Activated naive CD8-positive, alpha-beta T cell treated with anti-CD3 and anti-CD28 coated beads, Interleukin-2, amount 10 ng/mL, durations not matched to agents 7 days and 5 days (primary cell): ENCODE measurements around the gene EDRF1. TPM values are rescaled to one million over a fixed set of nuclear protein-coding genes. Genes with fewer than 3 reads are reported as not detected.

ENCODE experiments used
- ATAC-seq: fragments of 150-1000 bp; cut with Tn5 transposase; one replicate; pipeline ENCODE4 v1.10.0; 2021; ENCODE audit warnings: low read depth, moderate library complexity
- POLR2A ChIA-PET: fragments of 350-600 bp; sonication (Branson Sonifier 250); formaldehyde crosslinking; loops from one replicate; lab custom pipeline; 2021; ENCODE audit warnings: antibody characterized with exemption; lab: Charles Lee
- DNase-seq: peaks from one replicate; pipeline ENCODE4 v3.0.0; 2021
- H3K27ac Mint-ChIP-seq: one replicate; pipeline ENCODE4 v1.8.0; 2022; ENCODE audit warnings: mild to moderate bottlenecking, mixed read lengths
- H3K27me3 Mint-ChIP-seq: one replicate; pipeline ENCODE4 v1.8.0; 2022; ENCODE audit warnings: mild to moderate bottlenecking, moderate library complexity, mixed read lengths
- H3K36me3 Mint-ChIP-seq: one replicate; pipeline ENCODE4 v1.8.0; 2021; ENCODE audit warnings: mild to moderate bottlenecking, mixed read lengths
- H3K4me1 Mint-ChIP-seq: one replicate; pipeline ENCODE4 v1.8.0; 2021; ENCODE audit warnings: mixed read lengths
- H3K4me3 Mint-ChIP-seq: one replicate; pipeline ENCODE4 v1.8.0; 2022; ENCODE audit warnings: mild to moderate bottlenecking, moderate library complexity, mixed read lengths
- H3K9me3 Mint-ChIP-seq: one replicate; pipeline ENCODE4 v1.8.0; 2021; ENCODE audit warnings: mixed read lengths
- total RNA-seq, 2 experiments: library from RNA; stranded (reverse); gene quantifications; one replicate each; pipeline ENCODE4 v1.2.3, GENCODE V29; 2021

The EDRF1 gene
- total RNA-seq, 2 experiments from 2014 or later: 43.9 to 45.8 TPM

DNA sequence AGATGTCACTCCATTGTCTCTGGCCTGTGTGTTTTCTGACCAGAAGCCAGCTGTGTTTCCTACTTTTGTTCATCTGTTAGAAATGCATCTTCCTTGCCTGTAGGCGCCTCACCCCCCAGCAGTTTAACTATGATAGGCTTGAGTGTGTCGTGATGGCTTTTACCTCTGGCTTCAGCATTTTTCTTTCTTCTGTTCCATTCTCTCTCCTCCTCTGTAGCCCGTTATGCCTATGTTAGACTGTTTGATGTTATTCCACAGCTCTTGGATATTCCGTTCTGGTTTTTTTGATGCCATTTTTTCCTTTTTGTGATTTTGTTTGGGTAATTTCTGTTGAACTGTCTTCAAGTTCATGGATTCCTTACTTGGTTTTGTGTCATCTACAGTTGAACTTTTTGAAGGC, 38.2 kb downstream of the EDRF1 start:
- POLR2A ChIA-PET: no interaction called here

DNA sequence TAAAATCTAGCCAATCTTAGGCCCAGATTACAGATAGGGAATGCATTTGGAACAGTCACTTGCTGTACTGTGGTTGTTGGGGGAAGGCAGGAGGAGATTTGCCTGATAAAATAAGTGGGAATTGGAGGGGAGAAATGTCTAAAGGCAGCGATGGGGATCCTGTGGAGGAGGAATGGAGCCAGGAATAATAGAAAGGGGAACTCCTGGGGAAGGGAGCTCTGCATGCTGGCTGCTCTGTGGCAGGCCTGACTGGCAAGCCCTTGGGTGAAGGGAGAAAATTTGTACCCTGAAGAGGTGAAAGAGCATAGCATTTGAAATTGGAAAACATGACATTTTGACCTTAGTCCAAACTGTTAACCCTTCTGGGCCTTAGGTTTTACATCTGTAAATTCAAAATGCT, 42.5 kb downstream of the EDRF1 start:
- H3K27me3 Mint-ChIP-seq: no peaks in the 10 kb centered on the region
- ATAC-seq (no peak), DNase-seq (no peak)
- no peaks in the 10 kb centered on the region for H3K9me3 Mint-ChIP-seq
- POLR2A ChIA-PET: no interaction called here
- H3K27ac Mint-ChIP-seq: no peak overlapping the region
- H3K4me3 Mint-ChIP-seq: no peak overlapping the region
- peaks cover 49% of the 10 kb centered on the region for H3K36me3 Mint-ChIP-seq
- H3K4me1 Mint-ChIP-seq: peaks cover 2% of the 10 kb centered on the region

More for the DNA sequence above, 38.2 kb downstream of the EDRF1 start:
- Mint-ChIP-seq H3K36me3 (peaks cover 43% of the 10 kb centered on the region), H3K9me3 (no peaks in the 10 kb centered on the region), H3K4me3 (no peak overlapping the region), H3K27ac (peak overlapping the region; percentile 34), H3K27me3 (no peaks in the 10 kb centered on the region), H3K4me1 (peaks cover 2% of the 10 kb centered on the region)
- DNase-seq (no peak), ATAC-seq (no peak)

GRCh38 chr10:125762692-125763648, 43.5 kb downstream of the EDRF1 start:
- ATAC-seq: no peak
- Mint-ChIP-seq H3K9me3 (no peaks in the 10 kb centered on the region), H3K27ac (no peak overlapping the region), H3K27me3 (no peaks in the 10 kb centered on the region), H3K36me3 (peaks cover 39% of the 10 kb centered on the region), H3K4me3 (no peak overlapping the region), H3K4me1 (no peaks in the 10 kb centered on the region)
- POLR2A ChIA-PET: interaction anchor here (0.7 kb wide), 1 partner anchor 32 kb away, joined by 3 read pairs; no protein-coding TSS in a partner anchor
- DNase-seq: no peak

DNA sequence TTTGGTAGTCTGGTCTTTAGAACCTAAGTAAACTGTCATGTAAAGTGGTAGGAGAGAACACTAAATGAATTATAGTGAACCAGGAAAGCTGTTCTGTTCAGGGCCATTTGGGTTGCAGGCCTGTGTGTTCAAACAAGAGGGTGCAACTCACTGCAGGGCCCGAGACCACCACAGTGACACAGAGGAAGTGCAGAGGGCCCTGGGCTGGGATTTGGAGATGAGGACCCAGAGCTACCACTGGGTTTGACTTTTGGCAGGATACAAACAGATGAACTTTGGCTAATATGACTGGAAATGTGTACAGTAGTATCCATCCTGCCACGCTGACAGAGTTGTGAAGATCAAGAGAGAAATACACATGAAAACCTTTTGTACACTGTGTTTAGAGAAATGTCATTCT, 46.3 kb downstream of the EDRF1 start:
- Mint-ChIP-seq H3K9me3 (no peaks in the 10 kb centered on the region), H3K4me3 (no peak overlapping the region), H3K36me3 (peaks cover 30% of the 10 kb centered on the region), H3K27ac (no peak overlapping the region), H3K4me1 (no peaks in the 10 kb centered on the region), H3K27me3 (no peaks in the 10 kb centered on the region)
- DNase-seq: no peak
- ATAC-seq: no peak
- POLR2A ChIA-PET: no interaction called here

DNA sequence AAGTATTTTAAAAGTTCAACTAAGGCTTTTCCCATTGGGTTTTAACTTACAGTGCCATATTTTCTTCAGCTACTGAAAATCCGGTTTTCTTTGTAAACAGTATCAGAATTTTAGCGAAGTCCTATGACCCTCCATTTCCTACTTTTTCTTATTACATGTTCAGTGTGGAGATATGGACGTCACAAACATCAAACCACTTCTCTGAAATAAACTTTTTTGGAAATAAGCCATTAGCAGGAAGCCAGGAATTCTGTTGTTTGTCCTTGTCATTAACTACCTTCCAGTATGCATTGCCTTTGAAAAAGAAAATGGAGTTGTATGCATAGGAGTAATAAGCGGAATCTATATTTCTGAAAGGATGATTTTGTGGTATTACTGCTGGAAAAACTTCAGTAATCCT, 47.0 kb downstream of the EDRF1 start:
- POLR2A ChIA-PET: no interaction called here
- H3K27ac Mint-ChIP-seq: no peak overlapping the region
- H3K4me3 Mint-ChIP-seq: no peak overlapping the region
- H3K27me3 Mint-ChIP-seq: no peaks in the 10 kb centered on the region
- DNase-seq (no peak), ATAC-seq (no peak)
- no peaks in the 10 kb centered on the region for H3K9me3 Mint-ChIP-seq
- H3K4me1 Mint-ChIP-seq: no peaks in the 10 kb centered on the region
- H3K36me3 Mint-ChIP-seq: peaks cover 27% of the 10 kb centered on the region

GRCh38 chr10:125768219-125768855, 48.8 kb downstream of the EDRF1 start:
- POLR2A ChIA-PET: no interaction called here
- Mint-ChIP-seq H3K27ac (no peak overlapping the region), H3K9me3 (no peaks in the 10 kb centered on the region), H3K4me3 (no peak overlapping the region), H3K27me3 (no peaks in the 10 kb centered on the region), H3K4me1 (no peaks in the 10 kb centered on the region), H3K36me3 (peaks cover 23% of the 10 kb centered on the region)
- ATAC-seq: no peak
- DNase-seq: no peak

- Mint-ChIP-seq H3K27me3 (no peaks in the 10 kb centered on the region), H3K36me3 (peaks cover 19% of the 10 kb centered on the region), H3K4me3 (no peak overlapping the region), H3K4me1 (no peaks in the 10 kb centered on the region), H3K9me3 (no peaks in the 10 kb centered on the region), H3K27ac (no peak overlapping the region)
- POLR2A ChIA-PET: no interaction called here
- no peak for ATAC-seq
- DNase-seq: no peak
Measured at GRCh38 chr10:125769175-125769574, 49.7 kb downstream of the EDRF1 start.

DNA sequence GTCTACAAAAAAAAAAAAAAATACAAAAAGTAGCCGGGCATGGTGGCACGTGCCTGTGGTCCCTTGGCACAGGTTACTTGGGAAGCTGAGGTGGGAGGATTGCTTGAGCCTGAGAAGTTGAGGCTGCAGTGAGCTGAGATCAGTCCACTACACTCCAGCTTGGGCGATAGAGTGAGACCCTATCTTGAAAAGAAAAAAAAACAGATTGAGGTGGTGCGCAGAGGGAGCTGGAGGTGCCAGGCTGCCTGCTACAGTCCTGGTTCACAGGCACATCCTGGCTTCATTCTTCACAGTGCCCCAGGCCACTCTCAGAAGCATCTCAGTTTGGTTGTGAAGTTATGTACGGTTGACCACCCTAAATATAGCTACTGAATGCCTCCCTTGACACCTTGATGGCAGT, 51.3 kb downstream of the EDRF1 start:
- ATAC-seq: no peak
- peaks cover 6% of the 10 kb centered on the region for H3K36me3 Mint-ChIP-seq
- H3K27ac Mint-ChIP-seq: no peak overlapping the region
- H3K9me3 Mint-ChIP-seq: no peaks in the 10 kb centered on the region
- H3K4me3 Mint-ChIP-seq: no peak overlapping the region
- H3K4me1 Mint-ChIP-seq: no peaks in the 10 kb centered on the region
- H3K27me3 Mint-ChIP-seq: no peaks in the 10 kb centered on the region
- POLR2A ChIA-PET: interaction anchor here (0.6 kb wide), 1 partner anchor 1760 kb away, joined by 3 read pairs; no protein-coding TSS in a partner anchor
- no peak for DNase-seq

GRCh38 chr10:125772112-125772863, 52.8 kb downstream of the EDRF1 start:
- no peak for ATAC-seq
- Mint-ChIP-seq H3K27ac (no peak overlapping the region), H3K36me3 (peaks cover 2% of the 10 kb centered on the region), H3K27me3 (no peaks in the 10 kb centered on the region), H3K4me3 (no peak overlapping the region), H3K4me1 (no peaks in the 10 kb centered on the region), H3K9me3 (no peaks in the 10 kb centered on the region)
- POLR2A ChIA-PET: no interaction called here
- no peak for DNase-seq

- ATAC-seq (no peak), DNase-seq (no peak)
- no peak overlapping the region for H3K4me3 Mint-ChIP-seq
- no peaks in the 10 kb centered on the region for H3K4me1 Mint-ChIP-seq
- H3K27ac Mint-ChIP-seq: no peak overlapping the region
- POLR2A ChIA-PET: no interaction called here
- H3K36me3 Mint-ChIP-seq: peaks cover 2% of the 10 kb centered on the region
- no peaks in the 10 kb centered on the region for H3K27me3 Mint-ChIP-seq
- H3K9me3 Mint-ChIP-seq: no peaks in the 10 kb centered on the region
Measured at GRCh38 chr10:125772864-125773180, 53.3 kb downstream of the EDRF1 start.

- Mint-ChIP-seq H3K36me3 (peaks cover 2% of the 10 kb centered on the region), H3K4me3 (no peak overlapping the region), H3K4me1 (no peaks in the 10 kb centered on the region), H3K27ac (no peak overlapping the region), H3K27me3 (no peaks in the 10 kb centered on the region), H3K9me3 (no peaks in the 10 kb centered on the region)
- POLR2A ChIA-PET: no interaction called here
- no peak for DNase-seq
- ATAC-seq: no peak
Measured at GRCh38 chr10:125773687-125774543, 54.4 kb downstream of the EDRF1 start.

GRCh38 chr10:125774581-125775191, 55.2 kb downstream of the EDRF1 start:
- DNase-seq (no peak), ATAC-seq (no peak)
- Mint-ChIP-seq H3K4me3 (no peak overlapping the region), H3K27me3 (no peaks in the 10 kb centered on the region), H3K27ac (no peak overlapping the region), H3K36me3 (no peaks in the 10 kb centered on the region), H3K4me1 (no peaks in the 10 kb centered on the region), H3K9me3 (no peaks in the 10 kb centered on the region)
- POLR2A ChIA-PET: no interaction called here
